Measurements from ENCODE around the gene MMRN2.

GRCh38 chr10:86962136-86962980 is 4.9 kb upstream of the MMRN2 start:
- no peak for TF ChIP-seq CTCF (IDR thresholded peaks at IDR 0.05)
- TF ChIP-seq EP300 (IDR thresholded peaks at IDR 0.05) = no peak
- no peak for TF ChIP-seq POLR2A (IDR thresholded peaks at IDR 0.05)
